Caco-2 (cell line): ENCODE data around the gene PTPRG. TPM values are rescaled to one million over a fixed set of nuclear protein-coding genes. Genes with fewer than 3 reads are reported as not detected.

Experiments
- BruUV-seq: library from RNA; stranded (reverse); fragments of 400-500 nt; replicated peaks from 2 replicates; lab custom pipeline; 2021; lab: Mats Ljungman, UMichigan
- CTCF ChIA-PET: fragments of 300-600 bp; sonication (Branson Sonifier 250); formaldehyde crosslinking; loops from one replicate; lab custom pipeline; 2022; ENCODE audit warnings: antibody characterized with exemption; lab: Charles Lee
- POLR2A ChIA-PET: fragments of 300-600 bp; sonication (Branson Sonifier 250); formaldehyde crosslinking; loops from one replicate; lab custom pipeline; 2022; ENCODE audit warnings: antibody characterized with exemption; lab: Charles Lee
- DNase-seq, 2 experiments: peaks; one replicate each; pipeline versions ENCODE4 v3.0.0 to v3.0.0-alpha.2; 2020 to 2022
- H3K27me3 ChIP-seq: replicated peaks from 2 replicates; pipeline ENCODE4 v1.6.0; 2011; ENCODE audit warnings: low read length; ENCODE audit not compliant: control insufficient read depth, insufficient read depth
- H3K36me3 ChIP-seq: 2 replicates; pipeline ENCODE4 v1.5.1; 2011; ENCODE audit warnings: low read length; ENCODE audit not compliant: control insufficient read depth, insufficient read depth
- H3K4me1 ChIP-seq: fragments of 250-450 bp; sonication (Bioruptor Pico); 2 replicates; pipeline ENCODE4 v1.5.1; 2020; ENCODE audit warnings: mild to moderate bottlenecking
- H3K4me3 ChIP-seq: 2 replicates; pipeline ENCODE4 v1.5.1; 2011; ENCODE audit warnings: low read depth, mild to moderate bottlenecking, control low read depth, low read length
- H3K9me3 ChIP-seq: fragments of 250-450 bp; sonication (Bioruptor Pico); 2 replicates; pipeline ENCODE4 v1.5.1; 2020; ENCODE audit warnings: mild to moderate bottlenecking, moderate library complexity
- H3K27ac Mint-ChIP-seq: one replicate; pipeline ENCODE4 v1.8.0; 2022; ENCODE audit warnings: mixed read lengths; ENCODE audit not compliant: unreplicated experiment
- H3K27me3 Mint-ChIP-seq: one replicate; pipeline ENCODE4 v1.8.0; 2022; ENCODE audit warnings: mixed read lengths; ENCODE audit not compliant: insufficient read depth, unreplicated experiment
- H3K36me3 Mint-ChIP-seq: one replicate; pipeline ENCODE4 v1.8.0; 2022; ENCODE audit warnings: mild to moderate bottlenecking, mixed read lengths; ENCODE audit not compliant: insufficient read depth, unreplicated experiment
- H3K4me1 Mint-ChIP-seq: one replicate; pipeline ENCODE4 v1.8.0; 2022; ENCODE audit warnings: low read depth, mixed read lengths; ENCODE audit not compliant: unreplicated experiment
- H3K4me3 Mint-ChIP-seq: one replicate; pipeline ENCODE4 v1.8.0; 2022; ENCODE audit warnings: mild to moderate bottlenecking, moderate library complexity, mixed read lengths; ENCODE audit not compliant: unreplicated experiment
- H3K9me3 Mint-ChIP-seq: one replicate; pipeline ENCODE4 v1.8.0; 2022; ENCODE audit warnings: mixed read lengths; ENCODE audit not compliant: unreplicated experiment
- CTCF ChIP-seq, 2 experiments: fragments of 200-600 bp in 1 of 2; IDR thresholded peaks; 1 replicate in 1 of 2; 2 replicates in 1 of 2; pipeline versions ENCODE4 v1.5.1 to v1.8.0; 2011 to 2022; ENCODE audit warnings: antibody characterized with exemption in 1 of 2, control low read depth in 1 of 2, inconsistent platforms in 1 of 2, low read depth in 1 of 2, low read length in 1 of 2, mild to moderate bottlenecking in 1 of 2, moderate library complexity in 1 of 2; ENCODE audit not compliant: insufficient read depth in 1 of 2, severe bottlenecking in 1 of 2, unreplicated experiment in 1 of 2
- intact Hi-C: fragments of 100-400 bp; cut with micrococcal nuclease; formaldehyde crosslinking; loops from one replicate; pipeline ENCODE4 v1.10.0; 2022; ENCODE audit not compliant: unreplicated experiment
- total RNA-seq: library from RNA; stranded (reverse); gene quantifications from 2 replicates; pipeline ENCODE4 v1.2.3, GENCODE V29; 2022

The PTPRG gene
- total RNA-seq, 1 experiment from 2014 or later = 46.4 TPM

- Mint-ChIP-seq H3K4me1 (no peaks in the 10 kb centered on the region), H3K9me3 (no peaks in the 10 kb centered on the region), H3K36me3 (no peaks in the 10 kb centered on the region), H3K27ac (no peak overlapping the region), H3K4me3 (no peak overlapping the region), H3K27me3 (no peaks in the 10 kb centered on the region)
- Histone ChIP-seq H3K9me3 (no peaks in the 10 kb centered on the region), H3K36me3 (no peaks in the 10 kb centered on the region), H3K27me3 (no peaks in the 10 kb centered on the region), H3K4me3 (no peak overlapping the region), H3K4me1 (no peaks in the 10 kb centered on the region)
- intact Hi-C loops = no loop called here
- no TSS peak for BruUV-seq
- no peak for TF ChIP-seq CTCF (IDR thresholded peaks at IDR 0.05; ENCODE audit: insufficient read depth in 1 of 2, low read depth in 1 of 2, low read length in 1 of 2, severe bottlenecking in 1 of 2, unreplicated experiment in 1 of 2)
- POLR2A ChIA-PET = no interaction called here
- CTCF ChIA-PET = no interaction called here
- DNase-seq = no peak
Observed at GRCh38 chr3:62260655-62261054, 699.3 kb downstream of the PTPRG start.

- no peak for TF ChIP-seq CTCF (IDR thresholded peaks at IDR 0.05; ENCODE audit: insufficient read depth in 1 of 2, low read depth in 1 of 2, low read length in 1 of 2, severe bottlenecking in 1 of 2, unreplicated experiment in 1 of 2)
- no peaks in the 10 kb centered on the region for H3K36me3 Mint-ChIP-seq
- no peaks in the 10 kb centered on the region for H3K4me1 Mint-ChIP-seq
- Histone ChIP-seq H3K4me1 (no peaks in the 10 kb centered on the region), H3K27me3 (no peaks in the 10 kb centered on the region), H3K9me3 (no peaks in the 10 kb centered on the region), H3K4me3 (no peak overlapping the region), H3K36me3 (no peaks in the 10 kb centered on the region)
- CTCF ChIA-PET = no interaction called here
- no peaks in the 10 kb centered on the region for H3K9me3 Mint-ChIP-seq
- intact Hi-C loops = no loop called here
- no peaks in the 10 kb centered on the region for H3K27me3 Mint-ChIP-seq
- no peak for DNase-seq
- H3K27ac Mint-ChIP-seq = no peak overlapping the region
- POLR2A ChIA-PET = no interaction called here
- H3K4me3 Mint-ChIP-seq = no peak overlapping the region
- no TSS peak for BruUV-seq
Observed at GRCh38 chr3:62261121-62261520, 699.8 kb downstream of the PTPRG start.

- BruUV-seq = no TSS peak
- Histone ChIP-seq H3K9me3 (no peaks in the 10 kb centered on the region), H3K4me1 (no peaks in the 10 kb centered on the region), H3K27me3 (no peaks in the 10 kb centered on the region), H3K36me3 (no peaks in the 10 kb centered on the region), H3K4me3 (no peak overlapping the region)
- ChIA-PET POLR2A (no interaction called here), CTCF (no interaction called here)
- no peaks in the 10 kb centered on the region for H3K36me3 Mint-ChIP-seq
- no peaks in the 10 kb centered on the region for H3K27me3 Mint-ChIP-seq
- intact Hi-C loops = no loop called here
- no peaks in the 10 kb centered on the region for H3K4me1 Mint-ChIP-seq
- H3K27ac Mint-ChIP-seq = no peak overlapping the region
- no peak overlapping the region for H3K4me3 Mint-ChIP-seq
- TF ChIP-seq CTCF (IDR thresholded peaks at IDR 0.05; ENCODE audit: insufficient read depth in 1 of 2, low read depth in 1 of 2, low read length in 1 of 2, severe bottlenecking in 1 of 2, unreplicated experiment in 1 of 2) = no peak
- H3K9me3 Mint-ChIP-seq = no peaks in the 10 kb centered on the region
- DNase-seq = no peak
Observed at GRCh38 chr3:62261736-62262135, 700.4 kb downstream of the PTPRG start.
